AG04450 (cell line): Measurements from ENCODE around the gene GALM. TPM values are rescaled to one million over a fixed set of nuclear protein-coding genes. Genes with fewer than 3 reads are reported as not detected.
A peak's percentile ranks its signal among the peaks of the same experiment; 100 is the strongest.
"Not testable (repeated sequence)": the region's sequence is repeated elsewhere in the genome, so short reads cannot be mapped to it uniquely, and the experiment has no call there.

ENCODE experiments used
- CTCF ChIA-PET: fragments of 300-600, 350-600 bp; formaldehyde crosslinking; extraction: SDS; loops from one replicate; lab custom pipeline; 2022; ENCODE audit warnings: antibody characterized with exemption, inconsistent platforms; lab: Charles Lee
- POLR2A ChIA-PET: fragments of 350-600 bp; formaldehyde crosslinking; extraction: SDS; loops from one replicate; lab custom pipeline; 2021; ENCODE audit warnings: antibody characterized with exemption, inconsistent platforms; lab: Yijun Ruan, JAX
- DNase-seq: peaks from one replicate; pipeline ENCODE4 v3.0.0-alpha.2; 2011; ENCODE audit warnings: low read depth, low spot score
- H3K27ac ChIP-seq: one replicate; pipeline ENCODE4 v1.5.1; 2012; ENCODE audit warnings: low read depth, low read length, control low read depth
- H3K27me3 ChIP-seq: one replicate; pipeline ENCODE4 v1.6.0; 2012; ENCODE audit warnings: low read length; ENCODE audit not compliant: control insufficient read depth, insufficient read depth
- H3K4me3 ChIP-seq: 2 replicates; pipeline ENCODE4 v1.5.1; 2011; ENCODE audit warnings: mild to moderate bottlenecking, low read depth, low read length, control low read depth
- H3K9me3 ChIP-seq: 2 replicates; pipeline ENCODE4 v1.5.1; 2012; ENCODE audit warnings: low read length; ENCODE audit not compliant: control insufficient read depth, insufficient read depth
- polyA plus RNA-seq: library from polyadenylated mRNA; depleted of rRNA; stranded (reverse); fragments of >200 nt; gene quantifications from 2 replicates; pipeline ENCODE4 v1.2.3, GENCODE V29; 2011
- TF ChIP-seq, protein P1 (sequence below): IDR thresholded peaks from 2 replicates; pipeline ENCODE4 v1.5.1; 2011; ENCODE audit warnings: low read depth, low read length, control low read depth, inconsistent platforms

The GALM gene
- polyA plus RNA-seq, 1 experiment, result 19.0 TPM

DNA sequence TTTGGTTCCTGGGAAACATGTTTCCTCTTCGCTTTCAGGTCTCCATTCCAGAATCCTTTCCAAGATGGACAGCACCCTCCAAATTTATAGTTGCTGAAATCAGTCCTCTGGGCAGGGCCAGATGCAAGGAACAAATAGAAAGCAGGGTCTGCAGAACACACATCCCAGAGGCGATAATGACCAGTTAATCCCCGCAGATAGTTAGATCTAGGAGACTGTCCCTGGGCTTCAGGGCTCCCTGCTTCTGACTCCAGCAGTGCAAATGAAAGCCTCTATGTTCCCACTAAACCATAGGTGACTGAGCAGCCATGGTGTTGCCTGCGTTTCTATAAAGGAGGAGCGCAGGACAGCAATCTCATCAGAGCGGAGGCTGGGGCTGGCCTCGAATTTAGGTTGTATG is 46.5 kb downstream of the GALM start:
- H3K9me3 ChIP-seq, result no peaks in the 10 kb centered on the region
- H3K4me3 ChIP-seq, result no peak overlapping the region
- TF ChIP-seq, protein P1, sequence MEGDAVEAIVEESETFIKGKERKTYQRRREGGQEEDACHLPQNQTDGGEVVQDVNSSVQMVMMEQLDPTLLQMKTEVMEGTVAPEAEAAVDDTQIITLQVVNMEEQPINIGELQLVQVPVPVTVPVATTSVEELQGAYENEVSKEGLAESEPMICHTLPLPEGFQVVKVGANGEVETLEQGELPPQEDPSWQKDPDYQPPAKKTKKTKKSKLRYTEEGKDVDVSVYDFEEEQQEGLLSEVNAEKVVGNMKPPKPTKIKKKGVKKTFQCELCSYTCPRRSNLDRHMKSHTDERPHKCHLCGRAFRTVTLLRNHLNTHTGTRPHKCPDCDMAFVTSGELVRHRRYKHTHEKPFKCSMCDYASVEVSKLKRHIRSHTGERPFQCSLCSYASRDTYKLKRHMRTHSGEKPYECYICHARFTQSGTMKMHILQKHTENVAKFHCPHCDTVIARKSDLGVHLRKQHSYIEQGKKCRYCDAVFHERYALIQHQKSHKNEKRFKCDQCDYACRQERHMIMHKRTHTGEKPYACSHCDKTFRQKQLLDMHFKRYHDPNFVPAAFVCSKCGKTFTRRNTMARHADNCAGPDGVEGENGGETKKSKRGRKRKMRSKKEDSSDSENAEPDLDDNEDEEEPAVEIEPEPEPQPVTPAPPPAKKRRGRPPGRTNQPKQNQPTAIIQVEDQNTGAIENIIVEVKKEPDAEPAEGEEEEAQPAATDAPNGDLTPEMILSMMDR, result no peak
- no peak overlapping the region for H3K27ac ChIP-seq
- no peak for DNase-seq
- CTCF ChIA-PET, result no interaction called here
- POLR2A ChIA-PET, result no interaction called here
- no peaks in the 10 kb centered on the region for H3K27me3 ChIP-seq

GRCh38 chr2:38712871-38713270 is 47.0 kb downstream of the GALM start:
- H3K27ac ChIP-seq, result no peak overlapping the region
- POLR2A ChIA-PET, result no interaction called here
- DNase-seq, result no peak
- CTCF ChIA-PET, result no interaction called here
- TF ChIP-seq, protein P1, result no peak
- no peaks in the 10 kb centered on the region for H3K9me3 ChIP-seq
- H3K27me3 ChIP-seq, result no peaks in the 10 kb centered on the region
- H3K4me3 ChIP-seq, result no peak overlapping the region

- Histone ChIP-seq H3K9me3 (no peaks in the 10 kb centered on the region), H3K27me3 (no peaks in the 10 kb centered on the region), H3K27ac (no peak overlapping the region), H3K4me3 (no peak overlapping the region)
- CTCF ChIA-PET, result interaction anchor here (0.5 kb wide), 1 partner anchor 27 kb away, joined by 4 read pairs; no protein-coding TSS in a partner anchor
- DNase-seq, result no peak
- TF ChIP-seq, protein P1, result no peak
- POLR2A ChIA-PET, result no interaction called here
These were observed 47.4 kb downstream of the GALM start for GRCh38 chr2:38713338-38713737.

DNA sequence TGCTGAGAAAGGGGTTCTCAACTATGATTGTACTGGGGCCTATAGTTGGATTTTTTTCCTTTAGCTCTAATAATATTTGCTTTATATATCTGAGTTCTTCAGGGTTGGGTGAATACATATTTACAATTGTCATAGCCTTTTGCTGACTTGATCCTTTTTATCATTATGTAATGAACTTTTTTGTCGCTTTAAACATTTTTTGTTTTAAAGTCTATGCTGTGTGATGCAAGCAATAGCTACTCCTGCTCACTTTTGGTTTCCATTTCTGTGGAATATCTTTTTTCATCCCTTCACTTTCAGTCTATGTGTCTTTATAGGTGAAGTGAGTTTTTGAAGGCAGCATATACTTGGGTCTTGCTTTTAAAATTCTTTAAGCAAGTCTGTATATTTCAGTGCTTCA is 49.0 kb downstream of the GALM start:
- H3K27me3 ChIP-seq, H3K9me3 ChIP-seq, H3K27ac ChIP-seq, DNase-seq, POLR2A ChIA-PET, H3K4me3 ChIP-seq, CTCF ChIA-PET: not testable (repeated sequence)

- DNase-seq, result peak; percentile 63
- no peaks in the 10 kb centered on the region for H3K27me3 ChIP-seq
- TF ChIP-seq, protein P1, result no peak
- peak overlapping the region; percentile 57 for H3K27ac ChIP-seq
- CTCF ChIA-PET, result interaction anchor here (0.9 kb wide), 1 partner anchor 135 kb away, joined by 6 read pairs; no protein-coding TSS in a partner anchor
- POLR2A ChIA-PET, result interaction anchor here (1.0 to 1.2 kb wide), 2 partner anchors 35 to 49 kb away, joined by 5 to 7 read pairs; partner anchors contain the start of gene SRSF7
- no peaks in the 10 kb centered on the region for H3K9me3 ChIP-seq
- no peak overlapping the region for H3K4me3 ChIP-seq
These were observed 50.3 kb downstream of the GALM start for GRCh38 chr2:38716185-38716584.
